HL-60 (cell line): ENCODE results near the gene GNB4.

ENCODE experiments used
- DNase-seq, 2 experiments: peaks; one replicate each; pipeline ENCODE4 v3.0.0-alpha.2; 2010 to 2020; ENCODE audit warnings: low read depth in 1 of 2, low spot score in 1 of 2
- H3K27ac ChIP-seq: fragments of 250-450 bp; sonication (Bioruptor Pico); replicated peaks from 2 replicates; pipeline ENCODE4 v1.5.1; 2020; ENCODE audit warnings: mild to moderate bottlenecking, moderate library complexity
- H3K27me3 ChIP-seq: fragments of 250-450 bp; sonication (Bioruptor Pico); 2 replicates; pipeline ENCODE4 v1.5.1; 2021; ENCODE audit warnings: mild to moderate bottlenecking, moderate library complexity; ENCODE audit not compliant: insufficient read depth, poor library complexity, severe bottlenecking
- H3K4me3 ChIP-seq: replicated peaks from 2 replicates; pipeline ENCODE4 v1.5.1; 2011; ENCODE audit warnings: mild to moderate bottlenecking, control low read depth, low read length; ENCODE audit not compliant: insufficient read depth
- CTCF ChIP-seq: IDR thresholded peaks from one replicate; pipeline ENCODE4 v1.5.1; 2011; ENCODE audit warnings: low read length, control low read depth, inconsistent platforms; ENCODE audit not compliant: insufficient read depth
- GABPA ChIP-seq: IDR thresholded peaks from 2 replicates; pipeline ENCODE4 v1.6.1; 2012; ENCODE audit warnings: low read depth
- POLR2AphosphoS5 ChIP-seq: IDR thresholded peaks from 2 replicates; pipeline ENCODE4 v1.6.1; 2012; ENCODE audit warnings: low read depth
- REST ChIP-seq: IDR thresholded peaks from 2 replicates; pipeline ENCODE4 v1.6.1; 2012; ENCODE audit warnings: low read depth; ENCODE audit not compliant: insufficient replicate concordance
- SPI1 ChIP-seq: IDR thresholded peaks from 2 replicates; pipeline ENCODE4 v1.6.1; 2012; ENCODE audit warnings: low read depth, mild to moderate bottlenecking, borderline replicate concordance

Gene GNB4

GRCh38 chr3:179453967-179454366 is 2.7 kb upstream of the GNB4 start:
- H3K27ac ChIP-seq: no peak overlapping the region
- H3K4me3 ChIP-seq: no peak overlapping the region
- H3K27me3 ChIP-seq: no peaks in the 10 kb centered on the region
- DNase-seq: no peak
- TF ChIP-seq CTCF (no peak), POLR2AphosphoS5 (no peak), GABPA (no peak), REST (no peak), SPI1 (no peak)

GRCh38 chr3:179452872-179453271 is 1.6 kb upstream of the GNB4 start:
- no peak overlapping the region for H3K27ac ChIP-seq
- no peaks in the 10 kb centered on the region for H3K27me3 ChIP-seq
- H3K4me3 ChIP-seq: no peak overlapping the region
- TF ChIP-seq SPI1 (no peak), POLR2AphosphoS5 (no peak), REST (no peak), GABPA (no peak), CTCF (no peak)
- no peak for DNase-seq

GRCh38 chr3:179452176-179452564 is 900 bp upstream of the GNB4 start:
- no peak for DNase-seq
- peak overlapping the region; percentile 80 for H3K4me3 ChIP-seq

More at GRCh38 chr3:179452176-179452564, 900 bp upstream of the GNB4 start:
- Histone ChIP-seq H3K27ac (peak overlapping the region; percentile 87), H3K27me3 (no peaks in the 10 kb centered on the region)
- TF ChIP-seq SPI1: no peak
- TF ChIP-seq GABPA: no peak
- TF ChIP-seq CTCF: no peak
- no peak for TF ChIP-seq POLR2AphosphoS5
- TF ChIP-seq REST: no peak
